SH-SY5Y (cell line): ENCODE results near the gene ADD1.

Experiments
- GATA2 ChIP-seq: IDR thresholded peaks from 2 replicates; pipeline ENCODE4 v1.6.1; 2011; ENCODE audit warnings: mild to moderate bottlenecking, low read depth, low read length
- GATA3 ChIP-seq: IDR thresholded peaks from 2 replicates; pipeline ENCODE4 v1.6.1; 2011; ENCODE audit warnings: low read depth, mild to moderate bottlenecking, low read length, moderate library complexity

DNA sequence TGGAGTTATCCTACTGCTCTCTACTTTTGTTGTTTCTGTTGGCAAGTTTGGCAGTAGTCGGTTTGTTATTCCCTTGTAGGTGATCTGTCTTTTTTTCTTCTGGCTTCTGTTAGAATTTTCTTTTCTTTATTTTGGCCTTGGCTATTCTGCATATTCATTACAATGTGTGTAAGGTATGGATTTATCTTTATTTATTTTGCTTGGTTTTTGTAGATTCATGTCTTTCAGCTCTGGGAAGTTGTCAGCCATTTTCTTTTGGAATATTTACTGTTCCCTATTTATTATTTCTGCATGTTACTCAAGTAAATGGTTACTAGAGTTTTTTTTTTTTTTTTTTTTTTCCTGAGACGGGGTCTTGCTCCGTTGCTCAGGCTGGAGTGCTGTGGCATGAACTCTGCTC lies 12.6 kb downstream of the ADD1 start:
- no peak for TF ChIP-seq GATA3
- no peak for TF ChIP-seq GATA2
